22Rv1 (cell line): ENCODE measurements around the gene KDM4D.
"Not testable (repeated sequence)": the region's sequence is repeated elsewhere in the genome, so short reads cannot be mapped to it uniquely, and the experiment has no call there.

Experiments used
- H3K27ac ChIP-seq: fragments of 450-650 bp; 2 replicates; pipeline ENCODE4 v1.5.1; 2017
- ZFX ChIP-seq: fragments of 450-650 bp; IDR thresholded peaks from 2 replicates; pipeline ENCODE4 v1.6.1; 2017; ENCODE audit warnings: antibody characterized with exemption, borderline replicate concordance
- TF ChIP-seq, protein P1 (sequence below): fragments of 450-650 bp; IDR thresholded peaks from 2 replicates; pipeline ENCODE4 v1.5.1; 2017; ENCODE audit warnings: mild to moderate bottlenecking

The KDM4D gene

DNA sequence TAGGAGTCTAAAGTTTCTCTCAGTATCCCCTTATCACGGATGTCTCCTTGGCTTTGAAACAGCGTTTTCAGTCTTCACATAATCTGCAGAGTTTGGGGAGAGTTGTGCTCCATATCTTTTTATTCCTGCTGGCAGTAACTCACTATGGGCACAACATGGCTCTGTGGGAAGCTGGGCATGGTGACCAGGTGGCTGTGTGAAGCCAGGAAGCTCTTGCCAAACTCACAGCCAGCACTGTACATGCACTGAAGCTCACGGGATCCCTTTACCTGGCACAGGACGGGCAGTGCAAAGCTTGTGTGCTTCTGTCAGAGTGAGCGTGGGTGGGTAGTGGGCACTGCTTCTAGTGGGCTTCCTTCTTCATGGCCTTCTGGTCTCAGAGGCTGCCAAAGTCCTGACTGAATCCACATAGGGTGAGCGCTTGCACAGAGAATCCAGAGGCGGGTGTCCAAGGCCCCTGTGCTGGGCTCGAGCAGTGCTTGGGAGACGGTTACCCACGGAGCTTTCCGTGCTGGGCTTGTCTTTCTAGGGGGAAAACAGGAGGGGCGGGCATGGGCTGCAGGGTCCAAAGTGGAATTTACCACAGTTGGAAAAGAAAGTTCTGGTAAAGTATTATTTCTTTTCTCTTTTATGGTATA is 40.8 kb downstream of the KDM4D start:
- TF ChIP-seq ZFX = no peak
- TF ChIP-seq, protein P1, sequence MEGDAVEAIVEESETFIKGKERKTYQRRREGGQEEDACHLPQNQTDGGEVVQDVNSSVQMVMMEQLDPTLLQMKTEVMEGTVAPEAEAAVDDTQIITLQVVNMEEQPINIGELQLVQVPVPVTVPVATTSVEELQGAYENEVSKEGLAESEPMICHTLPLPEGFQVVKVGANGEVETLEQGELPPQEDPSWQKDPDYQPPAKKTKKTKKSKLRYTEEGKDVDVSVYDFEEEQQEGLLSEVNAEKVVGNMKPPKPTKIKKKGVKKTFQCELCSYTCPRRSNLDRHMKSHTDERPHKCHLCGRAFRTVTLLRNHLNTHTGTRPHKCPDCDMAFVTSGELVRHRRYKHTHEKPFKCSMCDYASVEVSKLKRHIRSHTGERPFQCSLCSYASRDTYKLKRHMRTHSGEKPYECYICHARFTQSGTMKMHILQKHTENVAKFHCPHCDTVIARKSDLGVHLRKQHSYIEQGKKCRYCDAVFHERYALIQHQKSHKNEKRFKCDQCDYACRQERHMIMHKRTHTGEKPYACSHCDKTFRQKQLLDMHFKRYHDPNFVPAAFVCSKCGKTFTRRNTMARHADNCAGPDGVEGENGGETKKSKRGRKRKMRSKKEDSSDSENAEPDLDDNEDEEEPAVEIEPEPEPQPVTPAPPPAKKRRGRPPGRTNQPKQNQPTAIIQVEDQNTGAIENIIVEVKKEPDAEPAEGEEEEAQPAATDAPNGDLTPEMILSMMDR = no peak
- no peak overlapping the region for H3K27ac ChIP-seq

DNA sequence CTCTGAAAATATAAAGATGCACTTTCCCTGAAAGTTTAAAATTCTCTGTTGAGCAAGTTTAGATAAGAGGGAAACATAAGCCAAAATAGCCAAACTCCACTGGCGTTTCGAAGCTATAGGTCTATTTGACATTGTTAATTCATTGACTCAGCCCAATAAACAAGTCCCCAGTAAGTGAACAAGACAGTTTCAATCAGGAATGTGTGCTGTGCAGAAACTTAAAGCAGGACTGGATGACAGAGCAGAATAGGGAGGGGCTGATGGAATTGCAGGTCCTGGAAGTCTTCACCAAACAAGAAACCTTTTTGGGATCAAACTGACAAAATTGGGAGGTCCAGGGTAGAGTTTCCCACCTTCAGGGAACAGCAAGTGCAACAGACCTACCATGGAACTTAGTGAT is 42.6 kb downstream of the KDM4D start:
- no peak for TF ChIP-seq ZFX
- TF ChIP-seq, protein P1 = no peak
- no peak overlapping the region for H3K27ac ChIP-seq

DNA sequence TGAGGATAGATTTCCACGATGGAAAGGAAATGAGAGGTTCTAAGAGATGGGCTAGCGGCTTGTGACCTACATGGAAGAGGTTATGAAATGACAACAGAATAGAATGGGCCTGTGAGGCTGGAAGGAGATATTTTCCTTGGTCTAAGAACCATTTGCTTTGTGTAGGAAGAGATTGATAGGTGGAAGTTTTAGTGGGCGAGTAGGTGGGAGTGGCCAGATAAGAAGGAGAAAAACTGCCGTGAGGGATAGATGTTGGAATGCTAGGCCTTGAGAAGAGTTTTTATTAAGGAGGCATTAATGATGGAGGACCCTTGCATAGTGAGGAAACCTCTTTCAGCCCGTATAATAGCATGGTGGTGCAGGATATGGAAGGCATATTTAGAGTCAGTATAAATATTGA is 48.0 kb downstream of the KDM4D start:
- H3K27ac ChIP-seq = not testable (repeated sequence)

DNA sequence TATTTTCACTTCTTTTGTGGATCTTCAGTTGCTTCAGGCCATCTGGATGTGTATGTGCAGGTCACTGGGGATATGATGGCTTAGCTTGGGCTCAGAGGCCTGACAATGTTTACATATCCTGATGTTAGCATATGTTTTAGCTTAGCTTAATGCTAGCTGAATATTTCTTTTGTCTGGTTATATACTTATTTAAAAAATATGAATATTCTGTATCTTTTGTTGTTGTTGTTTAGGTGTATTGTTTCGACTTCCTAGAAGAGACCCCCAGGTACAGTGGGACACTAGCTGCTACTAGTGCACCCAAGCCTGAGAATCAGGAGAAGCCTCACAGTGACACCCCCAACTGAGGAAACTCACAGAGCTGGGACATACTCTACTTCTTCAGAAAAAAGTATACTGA is 51.4 kb downstream of the KDM4D start, which contains the start of gene KDM4E:
Gene KDM4E (plus strand): TSS at position 301 of the 400 bp plus-strand sequence. CDS start 300 bp downstream, outside the sequence.
- TF ChIP-seq, protein P1 = no peak
- TF ChIP-seq ZFX = no peak
- no peak within 1 kb of the TSS for H3K27ac ChIP-seq

DNA sequence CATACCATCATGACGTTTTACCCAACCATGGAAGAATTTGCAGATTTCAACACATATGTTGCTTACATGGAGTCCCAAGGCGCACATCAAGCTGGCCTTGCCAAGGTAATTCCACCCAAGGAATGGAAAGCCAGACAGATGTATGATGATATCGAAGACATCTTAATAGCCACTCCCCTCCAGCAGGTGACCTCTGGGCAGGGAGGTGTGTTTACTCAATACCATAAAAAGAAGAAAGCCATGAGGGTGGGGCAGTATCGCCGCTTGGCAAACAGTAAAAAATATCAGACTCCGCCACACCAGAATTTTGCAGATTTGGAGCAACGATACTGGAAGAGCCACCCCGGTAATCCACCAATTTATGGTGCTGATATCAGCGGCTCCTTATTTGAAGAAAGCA is 52.1 kb downstream of the KDM4D start:
- not testable (repeated sequence) for H3K27ac ChIP-seq

DNA sequence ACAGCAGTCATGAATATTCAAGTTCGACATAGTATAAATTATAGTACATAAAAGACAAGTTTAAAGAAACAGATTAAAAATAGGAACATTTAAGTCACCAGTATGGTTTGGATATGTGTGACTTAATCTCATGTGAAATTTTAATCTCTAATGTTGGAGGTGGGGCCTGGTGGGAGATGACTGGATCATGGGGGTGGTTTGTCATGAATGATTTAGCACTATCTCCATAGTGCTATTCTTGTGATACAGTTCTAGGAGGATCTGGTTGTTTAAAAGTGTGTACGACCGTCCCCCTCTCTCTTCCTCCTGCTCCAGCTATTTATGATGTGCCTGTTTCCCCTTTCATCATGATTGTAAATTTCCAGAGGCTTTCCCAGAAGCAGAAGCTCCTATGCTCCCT is 54.8 kb downstream of the KDM4D start:
- TF ChIP-seq, protein P1 = no peak
- TF ChIP-seq ZFX = no peak
- no peak overlapping the region for H3K27ac ChIP-seq

DNA sequence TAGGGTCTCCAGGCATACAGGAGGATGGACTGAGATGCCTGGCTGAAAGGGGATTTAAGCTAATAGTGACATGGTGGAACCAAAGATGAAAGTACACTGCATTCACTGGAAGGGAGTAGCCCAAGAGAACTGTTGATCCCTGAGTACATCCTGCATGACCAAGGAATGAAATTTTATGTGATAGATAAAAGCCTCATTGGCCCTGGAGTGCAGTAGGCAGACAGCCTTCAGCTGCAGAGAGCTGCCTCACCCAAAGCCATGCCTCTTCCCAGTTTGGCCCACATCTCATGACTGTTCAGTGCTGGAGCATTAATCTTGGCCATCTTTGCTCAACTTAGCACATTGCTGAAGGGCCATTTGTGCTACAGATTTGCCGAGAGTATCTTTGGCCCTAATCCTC is 59.5 kb downstream of the KDM4D start:
- TF ChIP-seq, protein P1 = no peak
- TF ChIP-seq ZFX = no peak
- no peak overlapping the region for H3K27ac ChIP-seq

DNA sequence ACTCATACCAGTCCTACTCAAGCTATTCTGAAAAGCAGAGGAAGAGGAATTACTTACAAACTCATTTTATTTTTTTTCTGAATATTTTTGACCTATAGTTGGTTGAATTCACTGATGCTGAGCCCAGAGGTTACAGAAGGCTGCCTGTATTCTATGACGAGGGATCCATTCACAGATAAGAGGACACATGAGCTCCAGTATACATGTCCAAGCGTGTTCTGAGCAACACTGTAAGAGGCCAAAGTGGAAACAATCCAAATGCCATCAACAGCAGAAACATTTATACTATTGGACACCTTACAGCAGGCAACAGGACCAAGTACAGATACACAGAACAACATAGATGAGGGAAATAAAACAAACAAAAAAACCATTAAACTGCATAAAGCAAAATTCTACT is 61.8 kb downstream of the KDM4D start:
- TF ChIP-seq, protein P1 = no peak
- TF ChIP-seq ZFX = no peak
- no peak overlapping the region for H3K27ac ChIP-seq

DNA sequence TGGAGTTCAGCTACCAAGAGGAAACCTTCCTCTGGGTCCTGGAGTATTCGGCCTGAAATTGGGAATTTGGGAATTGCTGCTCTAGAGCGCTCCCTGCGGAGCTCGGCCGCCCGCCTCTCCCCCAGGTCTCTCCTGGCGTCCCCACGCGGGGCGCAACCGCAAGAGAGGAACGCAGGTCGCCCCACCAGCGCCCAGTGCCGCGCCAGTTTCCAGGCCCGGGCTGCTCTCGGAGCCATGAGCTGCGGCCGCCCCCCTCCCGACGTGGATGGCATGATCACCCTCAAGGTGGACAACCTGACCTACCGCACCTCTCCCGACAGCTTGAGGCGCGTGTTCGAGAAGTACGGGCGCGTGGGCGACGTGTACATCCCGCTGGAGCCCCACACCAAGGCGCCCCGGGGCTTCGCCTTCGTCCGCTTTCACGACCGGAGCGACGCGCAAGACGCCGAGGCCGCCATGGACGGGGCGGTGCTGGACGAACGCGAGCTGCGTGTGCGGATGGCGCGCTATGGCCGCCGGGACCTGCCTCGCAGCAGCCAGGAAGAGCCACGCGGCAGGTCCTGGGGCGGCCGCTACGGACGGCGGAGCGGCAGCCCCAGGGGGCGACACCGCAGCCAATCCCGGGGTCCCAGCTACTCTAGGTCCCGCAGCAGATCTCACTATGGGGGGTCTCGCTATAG is 64.0 kb downstream of the KDM4D start:
- H3K27ac ChIP-seq = not testable (repeated sequence)
